GM23248 (cell line): ENCODE results near the gene STK4.

Source experiments
- EZH2 ChIP-seq: fragments of 200-600 bp; sonication (generic); IDR thresholded peaks from 2 replicates; pipeline ENCODE4 v1.6.1; 2018; ENCODE audit warnings: antibody characterized with exemption, mild to moderate bottlenecking; ENCODE audit not compliant: insufficient read depth, poor library complexity, severe bottlenecking
- EZH2phosphoT487 ChIP-seq: fragments of 200-600 bp; sonication (generic); IDR thresholded peaks from 2 replicates; pipeline ENCODE4 v1.6.1; 2018; ENCODE audit warnings: antibody characterized with exemption, moderate library complexity, mild to moderate bottlenecking, low read depth; ENCODE audit not compliant: insufficient read depth

DNA sequence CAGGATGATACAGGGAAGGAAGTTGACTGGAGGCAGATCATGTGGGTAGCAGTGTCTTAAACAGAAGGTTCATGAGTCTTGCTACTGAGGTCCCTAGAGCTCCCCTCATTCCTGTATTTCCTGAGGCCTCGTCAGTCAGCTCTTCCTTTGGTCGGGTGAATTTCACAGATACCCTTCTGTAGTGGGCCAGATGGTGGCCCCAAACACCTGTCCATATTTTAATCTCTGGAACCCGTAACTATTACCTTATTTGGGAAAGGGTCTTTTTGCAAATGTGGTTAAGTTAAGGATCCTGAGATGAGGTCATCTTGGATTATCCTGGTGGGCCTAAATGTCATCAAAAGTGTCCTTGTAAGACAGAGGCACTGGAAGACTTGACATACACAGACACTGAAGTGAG, 125.1 kb downstream of the STK4 start:
- no peak for TF ChIP-seq EZH2
- TF ChIP-seq EZH2phosphoT487: no peak
